Astrocyte (in vitro differentiated cells and primary cell): ENCODE data around the gene NEB. TPM values are rescaled to one million over a fixed set of nuclear protein-coding genes. Genes with fewer than 3 reads are reported as not detected.

Source experiments
- DNase-seq: peaks from one replicate; pipeline ENCODE4 v3.0.0-alpha.2; 2010; ENCODE audit warnings: low read depth
- FAIRE-seq: peaks from 2 replicates; lab custom pipeline; 2011; peaks lifted over from hg19 to GRCh38; lab: Jason Lieb, UNC
- H2AFZ ChIP-seq: 2 replicates; pipeline ENCODE4 v1.6.0; 2012; ENCODE audit warnings: low read depth, low read length, inconsistent platforms
- H3K27ac ChIP-seq: 2 replicates; pipeline ENCODE4 v1.5.1; 2011; ENCODE audit warnings: low read depth, low read length, inconsistent platforms
- H3K27me3 ChIP-seq: 2 replicates; pipeline ENCODE4 v1.6.0; 2011; ENCODE audit warnings: low read length, inconsistent platforms; ENCODE audit not compliant: insufficient read depth
- H3K36me3 ChIP-seq: 2 replicates; pipeline ENCODE4 v1.5.1; 2011; ENCODE audit warnings: low read length, inconsistent platforms; ENCODE audit not compliant: insufficient read depth
- H3K4me1 ChIP-seq: 2 replicates; pipeline ENCODE4 v1.5.1; 2011; ENCODE audit warnings: low read length, inconsistent platforms; ENCODE audit not compliant: insufficient read depth
- H3K4me2 ChIP-seq: 2 replicates; pipeline ENCODE4 v1.6.0; 2012; ENCODE audit warnings: low read length, inconsistent platforms
- H3K4me3 ChIP-seq: 2 replicates; pipeline ENCODE4 v1.5.1; 2011; ENCODE audit warnings: low read depth, mild to moderate bottlenecking, low read length, inconsistent platforms; ENCODE audit not compliant: insufficient read depth
- H3K79me2 ChIP-seq: 2 replicates; pipeline ENCODE4 v1.6.0; 2012; ENCODE audit warnings: mild to moderate bottlenecking, low read length, inconsistent platforms; ENCODE audit not compliant: insufficient read depth
- H3K9ac ChIP-seq: 2 replicates; pipeline ENCODE4 v1.6.0; 2012; ENCODE audit warnings: mild to moderate bottlenecking, low read length, inconsistent platforms
- H3K9me3 ChIP-seq: 2 replicates; pipeline ENCODE4 v1.5.1; 2012; ENCODE audit warnings: low read depth, mild to moderate bottlenecking, low read length, inconsistent platforms; ENCODE audit not compliant: insufficient read depth
- H4K20me1 ChIP-seq: 2 replicates; pipeline ENCODE4 v1.6.0; 2012; ENCODE audit warnings: low read length, inconsistent platforms; ENCODE audit not compliant: insufficient read depth
- H3K27ac Mint-ChIP-seq: one replicate; pipeline ENCODE4 v1.8.0; 2021; ENCODE audit warnings: mild to moderate bottlenecking, mixed read lengths; ENCODE audit not compliant: unreplicated experiment
- H3K27me3 Mint-ChIP-seq: one replicate; pipeline ENCODE4 v1.8.0; 2021; ENCODE audit warnings: low read depth, mixed read lengths; ENCODE audit not compliant: unreplicated experiment
- H3K36me3 Mint-ChIP-seq: one replicate; pipeline ENCODE4 v1.8.0; 2021; ENCODE audit warnings: low read depth, mixed read lengths; ENCODE audit not compliant: unreplicated experiment
- H3K4me1 Mint-ChIP-seq: one replicate; pipeline ENCODE4 v1.8.0; 2021; ENCODE audit warnings: low read depth, mixed read lengths; ENCODE audit not compliant: unreplicated experiment
- H3K4me3 Mint-ChIP-seq: one replicate; pipeline ENCODE4 v1.8.0; 2021; ENCODE audit warnings: mild to moderate bottlenecking, moderate library complexity, mixed read lengths; ENCODE audit not compliant: unreplicated experiment
- H3K9me3 Mint-ChIP-seq: one replicate; pipeline ENCODE4 v1.8.0; 2021; ENCODE audit warnings: mild to moderate bottlenecking, mixed read lengths; ENCODE audit not compliant: unreplicated experiment
- CTCF ChIP-seq: IDR thresholded peaks from 2 replicates; pipeline ENCODE4 v1.5.1; 2011; ENCODE audit warnings: low read depth, mild to moderate bottlenecking, inconsistent platforms, low read length, moderate library complexity; ENCODE audit not compliant: insufficient read depth
- EZH2 ChIP-seq: IDR thresholded peaks from 2 replicates; pipeline ENCODE4 v1.6.1; 2012; ENCODE audit warnings: mild to moderate bottlenecking, low read length, inconsistent platforms; ENCODE audit not compliant: insufficient read depth
- total RNA-seq: library from RNA; stranded (reverse); gene quantifications from 2 replicates; pipeline ENCODE4 v1.2.1, GENCODE V29; 2021

NEB gene
- total RNA-seq, 1 donor from 2014 or later, result 0.82 TPM

GRCh38 chr2:151526572-151527090, 207.6 kb downstream of the NEB start:
- TF ChIP-seq EZH2 (no peak), CTCF (no peak)
- Mint-ChIP-seq H3K4me3 (no peak overlapping the region), H3K27me3 (peaks cover 2% of the 10 kb centered on the region), H3K27ac (no peak overlapping the region), H3K9me3 (no peaks in the 10 kb centered on the region), H3K4me1 (peaks cover 7% of the 10 kb centered on the region), H3K36me3 (peaks cover under 1% of the 10 kb centered on the region)
- H3K27ac ChIP-seq, result no peak overlapping the region
- H2AFZ ChIP-seq, result no peak overlapping the region
- DNase-seq (no peak), FAIRE-seq (no peak)
- no peak overlapping the region for H3K4me2 ChIP-seq
- H3K4me3 ChIP-seq, result no peak overlapping the region
- no peaks in the 10 kb centered on the region for H3K79me2 ChIP-seq
- no peaks in the 10 kb centered on the region for H3K27me3 ChIP-seq
- H3K9me3 ChIP-seq, result no peaks in the 10 kb centered on the region
- no peak overlapping the region for H3K9ac ChIP-seq
- H3K4me1 ChIP-seq, result no peaks in the 10 kb centered on the region
- no peaks in the 10 kb centered on the region for H3K36me3 ChIP-seq
- H4K20me1 ChIP-seq, result no peaks in the 10 kb centered on the region

- FAIRE-seq (no peak), DNase-seq (no peak)
- Mint-ChIP-seq H3K4me3 (no peak overlapping the region), H3K36me3 (no peaks in the 10 kb centered on the region), H3K9me3 (no peaks in the 10 kb centered on the region), H3K27me3 (no peaks in the 10 kb centered on the region), H3K4me1 (peaks cover 10% of the 10 kb centered on the region), H3K27ac (no peak overlapping the region)
- no peaks in the 10 kb centered on the region for H3K27me3 ChIP-seq
- no peak overlapping the region for H3K27ac ChIP-seq
- no peak overlapping the region for H3K4me2 ChIP-seq
- no peak overlapping the region for H3K4me3 ChIP-seq
- no peaks in the 10 kb centered on the region for H3K4me1 ChIP-seq
- H3K79me2 ChIP-seq, result no peaks in the 10 kb centered on the region
- H3K9me3 ChIP-seq, result no peaks in the 10 kb centered on the region
- no peak overlapping the region for H3K9ac ChIP-seq
- H2AFZ ChIP-seq, result no peak overlapping the region
- TF ChIP-seq CTCF (no peak), EZH2 (no peak)
- H4K20me1 ChIP-seq, result no peaks in the 10 kb centered on the region
- no peaks in the 10 kb centered on the region for H3K36me3 ChIP-seq
Measured at GRCh38 chr2:151525821-151526373, 208.4 kb downstream of the NEB start.

- H3K27ac ChIP-seq, result no peak overlapping the region
- H3K4me1 Mint-ChIP-seq, result peaks cover 11% of the 10 kb centered on the region
- no peaks in the 10 kb centered on the region for H3K4me1 ChIP-seq
- no peak overlapping the region for H3K4me2 ChIP-seq
- no peaks in the 10 kb centered on the region for H3K79me2 ChIP-seq
- H3K9me3 ChIP-seq, result no peaks in the 10 kb centered on the region
- H3K36me3 ChIP-seq, result no peaks in the 10 kb centered on the region
- H3K27me3 ChIP-seq, result no peaks in the 10 kb centered on the region
- H3K27me3 Mint-ChIP-seq, result no peaks in the 10 kb centered on the region
- no peaks in the 10 kb centered on the region for H3K9me3 Mint-ChIP-seq
- DNase-seq (peak; percentile 3), FAIRE-seq (no peak)
- TF ChIP-seq CTCF (no peak), EZH2 (no peak)
- H3K4me3 ChIP-seq, result no peak overlapping the region
- no peak overlapping the region for H3K4me3 Mint-ChIP-seq
- no peak overlapping the region for H3K27ac Mint-ChIP-seq
- H2AFZ ChIP-seq, result no peak overlapping the region
- H3K36me3 Mint-ChIP-seq, result no peaks in the 10 kb centered on the region
- no peak overlapping the region for H3K9ac ChIP-seq
- H4K20me1 ChIP-seq, result no peaks in the 10 kb centered on the region
Measured at GRCh38 chr2:151523850-151524249, 210.4 kb downstream of the NEB start.
